Stimulated activated CD4-positive, alpha-beta T cell treated with anti-CD3 and anti-CD28 coated beads, Interleukin-15, amount 100 ng/mL, for 48 hours (primary cell): ENCODE data around the gene MORC3.
"Not testable (repeated sequence)": the region's sequence is repeated elsewhere in the genome, so short reads cannot be mapped to it uniquely, and the experiment has no call there.

ENCODE experiments used
- DNase-seq, 2 donors: peaks; one replicate each; pipeline ENCODE4 v3.0.0-alpha.2; 2020; ENCODE audit warnings: low read depth in 2 of 2

The MORC3 gene, protein sequence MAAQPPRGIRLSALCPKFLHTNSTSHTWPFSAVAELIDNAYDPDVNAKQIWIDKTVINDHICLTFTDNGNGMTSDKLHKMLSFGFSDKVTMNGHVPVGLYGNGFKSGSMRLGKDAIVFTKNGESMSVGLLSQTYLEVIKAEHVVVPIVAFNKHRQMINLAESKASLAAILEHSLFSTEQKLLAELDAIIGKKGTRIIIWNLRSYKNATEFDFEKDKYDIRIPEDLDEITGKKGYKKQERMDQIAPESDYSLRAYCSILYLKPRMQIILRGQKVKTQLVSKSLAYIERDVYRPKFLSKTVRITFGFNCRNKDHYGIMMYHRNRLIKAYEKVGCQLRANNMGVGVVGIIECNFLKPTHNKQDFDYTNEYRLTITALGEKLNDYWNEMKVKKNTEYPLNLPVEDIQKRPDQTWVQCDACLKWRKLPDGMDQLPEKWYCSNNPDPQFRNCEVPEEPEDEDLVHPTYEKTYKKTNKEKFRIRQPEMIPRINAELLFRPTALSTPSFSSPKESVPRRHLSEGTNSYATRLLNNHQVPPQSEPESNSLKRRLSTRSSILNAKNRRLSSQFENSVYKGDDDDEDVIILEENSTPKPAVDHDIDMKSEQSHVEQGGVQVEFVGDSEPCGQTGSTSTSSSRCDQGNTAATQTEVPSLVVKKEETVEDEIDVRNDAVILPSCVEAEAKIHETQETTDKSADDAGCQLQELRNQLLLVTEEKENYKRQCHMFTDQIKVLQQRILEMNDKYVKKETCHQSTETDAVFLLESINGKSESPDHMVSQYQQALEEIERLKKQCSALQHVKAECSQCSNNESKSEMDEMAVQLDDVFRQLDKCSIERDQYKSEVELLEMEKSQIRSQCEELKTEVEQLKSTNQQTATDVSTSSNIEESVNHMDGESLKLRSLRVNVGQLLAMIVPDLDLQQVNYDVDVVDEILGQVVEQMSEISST

DNA sequence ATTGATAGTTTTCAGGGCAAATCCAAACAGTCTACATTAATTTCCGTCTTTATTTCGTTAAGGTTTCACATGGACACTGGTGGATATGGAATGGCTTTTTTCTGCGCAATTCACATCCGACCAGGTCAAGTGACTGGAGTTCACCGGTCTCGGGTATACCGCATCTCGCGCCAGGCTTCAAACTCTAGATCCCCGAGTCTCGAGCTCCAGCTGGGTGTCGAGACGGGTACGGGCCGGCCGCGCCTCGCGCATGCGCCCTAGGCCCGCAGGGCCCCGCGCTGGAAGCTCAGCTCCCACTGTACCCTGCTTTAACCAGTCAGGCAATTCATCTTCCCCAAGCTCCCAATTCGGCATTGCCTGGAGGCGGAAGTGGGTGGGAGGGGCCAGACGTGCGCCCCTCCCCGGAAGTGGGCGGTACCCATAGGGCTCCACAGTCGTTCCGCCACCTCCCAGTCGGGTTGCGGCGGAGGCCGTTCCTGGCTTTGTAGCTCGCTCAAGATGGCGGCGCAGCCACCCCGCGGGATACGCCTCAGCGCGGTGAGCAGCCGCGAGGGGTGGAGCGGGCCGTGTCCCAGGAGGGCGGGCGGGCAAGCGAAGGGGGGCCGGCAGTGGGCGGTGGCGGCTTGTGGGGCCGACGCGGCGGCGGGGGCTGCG lies at the start of gene MORC3:
Gene MORC3, plus strand, starts transcription at position 431 of the 654 bp plus-strand sequence. Its CDS starts 68 bp downstream, at position 499.
- DNase-seq, result peak; percentile 96 to 98

DNA sequence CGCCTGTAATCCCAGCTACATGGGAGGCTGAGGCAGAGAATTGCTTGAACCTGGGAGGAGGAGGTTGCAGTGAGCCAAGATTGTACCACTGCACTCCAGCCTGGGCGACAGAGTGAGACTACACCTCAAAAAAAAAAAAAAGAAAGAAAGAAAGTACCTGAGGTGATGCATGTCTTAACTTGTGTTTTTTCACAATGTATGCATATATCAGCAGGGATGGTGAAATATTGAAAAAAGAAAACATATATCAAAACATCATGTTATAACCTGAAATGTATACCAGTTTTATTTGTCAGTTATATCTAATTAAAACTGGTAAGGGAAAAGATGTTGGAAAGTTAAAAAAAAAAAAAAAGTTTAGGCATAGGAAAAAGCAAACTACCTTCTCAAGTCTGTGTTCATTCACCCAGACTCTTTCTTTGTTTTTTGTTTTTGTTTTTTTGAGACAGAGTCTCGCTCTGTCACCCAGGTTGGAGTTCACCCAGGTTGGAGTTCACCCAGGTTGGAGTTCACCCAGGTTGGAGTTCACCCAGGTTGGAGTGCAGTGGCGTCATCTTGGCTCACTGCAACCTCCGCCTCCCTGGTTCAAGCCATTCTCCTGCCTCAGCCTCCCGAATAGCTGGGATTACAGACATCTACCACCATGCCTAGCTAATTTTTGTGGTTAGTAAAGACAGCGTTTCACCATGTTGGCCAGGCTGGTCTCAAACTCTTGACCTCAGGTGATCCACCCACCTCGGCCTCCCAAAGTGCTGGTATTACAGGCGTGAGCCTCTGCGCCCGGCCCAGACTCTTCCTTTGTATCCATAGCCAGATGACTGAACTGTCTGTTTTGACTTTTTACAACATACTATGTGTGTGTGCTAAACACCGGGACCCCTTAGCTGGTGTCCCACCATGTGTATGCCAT lies 49.0 kb upstream of the MORC3 start:
- not testable (repeated sequence) for DNase-seq

DNA sequence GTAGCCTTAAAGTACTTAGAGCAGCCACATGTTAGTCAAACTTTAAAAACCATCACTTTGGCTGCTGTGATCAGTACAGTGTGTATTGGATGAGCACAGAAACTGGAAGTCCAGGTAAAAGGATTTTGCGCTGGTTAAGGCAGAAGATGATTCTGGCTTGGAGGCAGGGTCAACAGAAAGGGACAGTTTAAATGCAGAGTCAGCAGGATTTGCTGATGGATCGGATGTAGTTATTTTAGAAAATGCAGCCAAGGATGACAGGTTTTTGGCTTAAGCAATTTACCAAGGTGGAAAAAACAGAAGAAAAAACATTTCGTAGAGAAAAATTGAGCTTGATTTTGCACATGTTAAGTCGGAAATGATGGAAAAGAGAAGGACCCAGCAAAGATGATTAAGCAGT lies 45.9 kb upstream of the MORC3 start:
- DNase-seq, result no peak

DNA sequence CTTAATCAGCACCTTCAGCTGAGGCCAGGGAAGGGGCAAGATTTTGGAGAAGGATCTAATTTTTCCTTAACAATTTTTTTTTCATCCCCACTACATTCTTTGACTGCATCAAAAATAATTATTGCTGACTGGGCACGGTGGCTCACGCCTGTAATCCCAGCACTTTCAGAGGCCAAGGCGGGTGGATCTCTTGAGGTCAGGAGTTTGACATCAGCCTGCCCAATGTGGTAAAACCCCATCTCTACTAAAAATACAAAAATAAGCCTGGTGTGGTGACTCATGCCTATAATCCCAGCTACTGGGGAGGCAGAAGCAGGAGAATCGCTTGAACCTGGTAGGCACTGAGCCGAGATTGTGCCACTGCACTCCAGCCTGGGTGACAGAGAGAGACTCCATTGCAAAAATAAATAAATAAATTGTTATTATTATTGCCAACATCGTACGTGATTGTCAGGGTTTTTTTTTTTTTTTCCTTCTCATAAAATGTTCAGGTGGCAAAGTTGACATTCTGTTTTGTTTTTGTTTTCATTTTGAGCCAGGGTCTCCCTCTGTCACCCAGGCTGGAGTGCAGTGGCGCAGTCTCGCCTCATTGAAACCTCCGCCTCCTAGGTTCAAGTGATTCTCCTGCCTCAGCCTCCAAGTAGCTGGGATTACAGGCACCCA lies 37.3 kb upstream of the MORC3 start:
- no peak for DNase-seq

DNA sequence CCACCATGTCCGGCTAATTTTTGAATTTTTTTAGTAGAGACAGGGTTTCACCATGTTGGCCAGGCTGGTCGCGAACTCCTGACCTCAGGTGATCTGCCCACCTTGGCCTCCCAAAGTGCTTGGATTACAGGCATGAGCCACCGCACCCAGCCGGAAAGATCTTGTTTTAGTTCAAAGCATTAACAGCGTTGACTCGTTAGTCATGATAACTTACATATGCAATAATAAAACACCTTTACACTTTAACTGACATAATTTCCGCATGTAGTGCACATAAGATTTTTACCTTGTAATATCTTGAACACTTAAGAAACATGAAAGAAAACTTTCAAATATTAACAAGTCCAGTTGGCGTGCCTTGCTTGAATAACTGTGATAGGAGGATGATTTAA lies 36.8 kb upstream of the MORC3 start:
- not testable (repeated sequence) for DNase-seq

DNA sequence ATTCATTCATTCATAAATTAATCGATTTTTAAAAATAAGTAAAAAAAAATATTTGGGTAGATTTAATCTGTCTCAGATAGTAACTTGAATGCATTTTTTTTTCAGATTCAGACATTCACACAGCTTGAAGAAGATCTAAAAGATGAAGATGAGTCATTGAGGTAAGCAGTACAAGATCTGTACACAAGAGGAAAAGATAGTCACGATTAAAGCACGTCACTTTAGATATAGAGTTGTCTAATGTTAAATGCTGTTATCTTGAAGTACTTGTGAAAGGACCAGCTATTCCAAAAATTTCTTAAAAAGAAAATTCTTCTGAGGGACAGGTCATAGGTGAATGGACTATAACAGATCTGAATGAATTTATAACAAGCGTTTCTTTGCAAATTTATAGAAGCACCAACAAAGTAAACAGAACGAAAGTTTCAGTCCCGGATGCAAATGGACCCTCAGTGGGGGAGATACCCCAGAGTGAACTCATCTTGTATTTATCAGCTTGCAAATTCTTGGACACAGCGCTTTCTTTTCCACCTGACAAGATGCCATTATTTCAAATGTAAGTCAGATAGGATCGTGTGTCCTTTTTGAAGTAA lies 31.2 kb upstream of the MORC3 start:
- DNase-seq, result no peak

DNA sequence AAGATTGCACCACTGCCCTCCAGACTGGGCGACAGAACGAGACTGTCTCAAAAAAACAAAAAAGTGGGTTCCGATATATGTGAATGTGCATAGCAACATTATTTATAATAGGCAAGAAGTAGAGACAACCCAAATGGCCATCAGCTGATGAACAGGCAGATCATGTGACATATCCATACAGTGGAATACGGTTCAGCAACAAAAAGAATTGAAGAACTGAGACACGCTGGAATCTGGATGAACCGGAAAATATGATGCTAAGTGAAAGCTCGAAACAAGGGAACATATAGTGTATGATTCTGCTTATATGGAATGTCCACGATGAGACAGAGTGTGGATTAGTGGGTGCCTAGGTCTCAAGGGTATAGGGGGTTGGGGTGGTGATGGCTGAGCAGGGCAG lies 28.5 kb upstream of the MORC3 start:
- DNase-seq, result no peak

DNA sequence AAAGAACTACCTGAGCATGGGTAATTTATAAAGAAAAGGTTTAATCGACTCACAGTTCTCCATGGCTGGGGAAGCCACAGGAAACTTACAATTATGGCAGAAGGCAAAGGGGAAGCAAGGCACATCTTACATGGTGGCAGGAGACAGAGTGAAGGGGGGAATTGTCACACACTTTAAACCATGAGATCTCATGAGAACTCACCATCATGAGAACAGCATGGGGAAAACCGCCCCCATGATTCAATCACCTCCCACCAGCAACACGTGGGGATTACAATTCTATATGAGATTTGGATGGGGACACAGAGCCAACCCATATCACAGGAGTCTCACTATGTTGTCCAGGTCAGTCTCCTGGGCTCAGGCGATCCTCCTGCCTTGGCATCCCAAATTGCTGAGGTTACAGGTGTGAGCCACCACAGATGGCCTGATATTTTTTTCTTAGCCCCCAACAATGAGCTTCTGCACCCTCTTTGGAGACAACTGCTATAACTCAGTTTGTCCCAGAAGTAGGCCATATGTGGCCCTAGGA lies 22.5 kb upstream of the MORC3 start:
- no peak for DNase-seq

DNA sequence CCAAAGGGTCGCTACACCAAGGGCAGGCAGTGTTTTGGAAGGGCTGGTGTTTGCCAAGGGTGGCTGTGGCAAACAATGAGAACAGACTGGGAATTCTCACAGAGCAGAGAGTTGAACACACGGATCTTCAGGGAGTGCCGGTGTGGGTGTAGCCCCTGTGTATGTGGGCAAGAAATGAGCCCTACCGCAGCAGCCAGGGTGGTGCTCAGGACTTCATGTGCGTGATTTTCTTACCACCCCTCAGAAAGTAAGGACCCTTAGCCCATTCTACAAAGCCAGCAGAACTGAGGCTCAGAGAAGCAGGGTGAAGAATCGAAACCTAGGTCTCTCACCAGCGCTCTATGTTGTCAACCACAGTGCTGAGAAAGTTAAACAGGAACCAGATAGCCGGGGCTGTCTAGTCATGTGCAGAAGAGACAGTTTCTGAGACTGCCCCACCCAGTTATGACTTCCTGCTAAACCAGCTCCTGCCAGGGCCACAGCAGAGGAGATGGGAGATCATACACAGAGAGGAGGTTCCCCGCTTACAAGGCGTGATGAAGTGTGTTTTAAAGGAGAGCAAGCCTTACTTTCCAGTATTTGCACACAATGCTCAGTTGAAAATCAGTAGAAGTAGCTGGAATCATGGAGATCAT lies 21.9 kb upstream of the MORC3 start:
- peak in 1 of 2 donors; percentile 47 for DNase-seq

DNA sequence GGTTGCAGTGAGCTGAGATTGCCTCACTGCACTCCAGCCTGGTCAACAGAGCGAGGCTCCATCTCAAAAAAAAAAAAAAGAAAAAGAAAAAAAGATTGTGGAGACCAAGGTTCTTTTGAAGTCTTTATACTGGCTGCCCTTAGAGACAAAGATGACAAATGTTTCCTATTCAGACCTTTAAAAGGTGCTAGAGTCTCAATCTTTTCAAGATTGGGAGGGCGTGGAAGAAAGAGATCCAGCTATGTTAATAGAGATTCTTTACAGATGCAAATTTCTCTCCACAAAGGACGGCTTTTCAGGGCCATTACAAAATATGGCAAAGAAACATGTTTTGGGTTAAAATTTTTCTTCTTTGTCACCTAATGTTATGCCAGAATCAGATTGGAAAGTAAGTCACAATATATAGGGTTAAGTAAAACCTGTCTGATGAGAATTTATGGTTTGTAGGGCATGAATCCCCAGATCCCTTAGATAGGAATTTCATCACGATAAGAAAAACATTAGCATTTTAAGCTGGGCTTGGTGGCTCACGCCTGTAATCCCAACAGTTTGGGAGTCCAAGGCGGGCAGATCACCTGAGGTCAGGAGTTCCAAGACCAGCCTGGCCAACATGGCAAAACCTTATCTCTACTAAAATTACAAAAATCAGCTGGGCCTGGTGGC lies 13.0 kb upstream of the MORC3 start:
- DNase-seq, result no peak

DNA sequence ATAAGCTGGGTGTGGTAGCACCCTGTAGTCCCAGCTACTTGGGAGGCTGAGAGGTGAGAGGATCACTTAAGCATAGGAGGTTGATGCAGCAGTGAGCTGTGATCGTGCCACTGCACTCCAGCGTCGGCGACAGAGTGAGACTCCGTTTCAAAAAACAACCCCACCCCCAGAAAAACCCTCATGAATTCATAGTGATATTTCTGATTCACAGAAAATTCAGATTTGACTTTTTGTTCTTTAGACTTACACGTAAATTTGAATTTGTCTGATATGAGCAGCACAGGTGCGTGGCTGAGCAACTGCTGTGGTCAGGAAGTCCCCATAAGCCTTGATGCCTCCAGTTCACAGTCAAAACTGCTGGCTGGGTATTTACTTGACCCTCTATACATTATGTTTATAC lies 10.0 kb upstream of the MORC3 start:
- peak; percentile 38 to 54 for DNase-seq

DNA sequence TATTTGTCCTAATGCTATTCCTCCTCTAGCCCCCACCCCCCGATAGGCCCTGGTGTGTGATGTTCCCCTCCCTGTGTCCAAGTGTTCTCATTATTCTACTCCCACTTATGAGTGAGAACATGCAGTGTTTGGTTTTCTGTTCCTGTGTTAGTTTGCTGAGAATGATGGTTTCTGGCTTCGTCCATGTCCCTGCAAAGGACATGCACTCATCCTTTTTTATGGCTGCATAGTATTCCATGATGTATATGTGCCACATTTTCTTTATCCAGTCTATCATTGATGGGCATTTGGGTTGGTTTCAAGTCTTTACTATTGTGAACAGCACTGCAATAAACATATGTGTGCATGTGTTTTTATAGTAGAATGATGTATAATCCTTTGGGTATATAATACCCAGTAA lies 6.6 kb upstream of the MORC3 start:
- DNase-seq, result not testable (repeated sequence)

DNA sequence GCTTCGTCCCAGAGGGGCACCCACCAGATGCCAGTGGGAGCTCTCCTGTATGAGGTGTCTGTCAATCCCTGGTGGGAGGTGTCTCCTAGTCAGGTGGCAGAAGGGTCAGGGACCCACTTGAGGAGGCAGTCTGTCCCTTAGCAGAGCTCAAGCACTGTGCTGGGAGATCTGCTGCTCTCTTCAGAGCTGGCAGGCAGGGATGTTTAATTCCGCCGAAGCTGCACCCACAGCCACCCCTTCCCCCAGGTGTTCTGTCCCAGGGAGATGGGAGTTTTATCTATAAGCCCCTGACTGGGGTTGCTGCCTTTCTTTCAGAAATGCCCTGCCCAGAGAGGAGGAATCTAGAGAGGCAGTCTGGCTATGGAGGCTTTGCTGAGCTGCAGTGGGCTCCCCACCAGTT lies 4.0 kb upstream of the MORC3 start:
- DNase-seq, result not testable (repeated sequence)

DNA sequence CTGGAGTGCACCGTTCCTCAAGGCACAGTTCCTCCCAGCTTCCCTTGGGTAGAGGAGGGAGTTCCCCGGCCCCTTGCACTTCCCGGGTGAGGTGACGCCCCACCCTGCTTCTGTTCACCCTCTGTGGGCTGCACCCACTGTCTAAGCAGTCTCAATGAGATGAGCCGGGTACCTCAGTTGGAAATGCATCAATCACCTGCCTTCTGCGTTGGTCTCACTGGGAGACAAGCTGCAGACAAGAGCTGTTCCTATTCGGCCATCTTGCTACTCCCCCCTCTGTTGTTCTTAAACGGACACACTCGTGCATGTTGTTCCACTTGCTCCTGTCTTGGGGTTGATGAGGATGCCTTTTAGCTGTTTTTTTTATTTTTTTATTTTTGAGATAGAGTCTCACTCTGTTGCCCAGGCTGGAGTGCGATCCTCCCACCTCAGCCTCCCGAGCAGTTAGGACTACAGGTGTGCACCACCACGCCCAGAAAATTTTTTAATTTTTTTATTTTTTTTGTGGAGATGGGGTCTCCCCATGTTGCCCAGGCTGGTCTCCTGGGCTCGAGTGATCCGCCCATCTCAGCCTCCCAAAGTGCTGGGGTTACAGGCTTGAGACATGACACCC lies 3.0 kb upstream of the MORC3 start:
- no peak for DNase-seq

DNA sequence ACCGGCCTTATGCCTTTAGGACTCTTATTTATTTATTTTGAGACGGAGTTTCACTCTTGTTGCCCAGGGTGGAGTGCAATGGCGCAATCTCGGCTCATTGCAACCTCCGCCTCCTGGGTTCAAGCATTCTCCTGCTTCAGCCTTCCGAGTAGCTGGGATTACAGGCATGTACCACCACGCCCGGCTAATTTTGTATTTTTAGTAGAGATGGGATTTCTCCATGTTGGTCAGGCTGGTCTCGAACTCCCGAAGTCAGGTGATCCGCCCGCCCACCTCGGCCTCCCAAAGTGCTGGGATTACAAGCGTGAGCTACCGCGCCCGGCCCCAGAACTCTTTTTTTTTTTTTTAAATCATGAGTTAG lies 611 bp upstream of the MORC3 start:
- DNase-seq, result not testable (repeated sequence)

DNA sequence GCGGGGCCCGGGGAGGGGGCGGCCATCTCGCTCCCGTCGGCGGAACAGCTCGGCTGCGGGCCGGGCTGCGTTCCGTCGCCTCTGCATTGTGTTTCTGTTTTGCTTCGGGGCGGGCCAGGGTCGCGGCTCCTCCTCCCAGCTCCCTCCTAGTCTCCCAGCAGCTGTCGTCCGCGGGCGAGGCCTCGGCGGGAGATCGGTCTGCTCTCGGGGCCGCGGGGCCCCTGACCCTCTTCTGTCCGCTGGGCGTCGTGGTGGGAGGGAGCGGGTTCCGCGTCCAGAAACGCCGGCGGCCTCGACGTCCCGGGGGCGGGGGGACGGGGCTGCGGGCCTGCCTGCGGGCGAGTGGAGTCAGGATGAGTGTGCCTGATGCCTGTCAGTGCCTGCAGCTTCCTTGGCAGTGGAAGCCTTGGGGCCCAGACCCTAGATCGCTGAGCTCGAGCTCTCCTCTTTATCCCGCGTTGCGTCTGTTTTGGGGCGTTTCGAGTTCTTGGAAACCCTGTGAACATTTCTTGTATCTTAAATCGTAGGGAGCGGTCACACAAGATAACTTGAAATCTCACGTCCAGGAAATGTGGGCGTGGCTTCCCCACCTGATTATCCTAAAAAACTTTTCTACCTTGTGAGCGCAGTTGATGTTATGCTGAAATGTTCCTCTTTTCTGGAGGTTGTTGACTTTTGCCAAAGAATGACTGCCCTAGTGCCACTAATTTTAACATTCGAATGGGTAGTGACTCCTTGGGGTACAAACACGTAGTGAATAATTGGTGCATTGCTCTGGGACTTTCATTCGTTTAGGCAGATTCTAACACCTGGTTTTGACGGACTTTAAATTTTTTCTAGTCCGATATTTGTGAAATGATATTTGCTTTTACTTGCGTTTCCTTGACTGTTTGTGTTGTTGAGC lies 676 bp downstream of the MORC3 start:
- DNase-seq, result peak; percentile 58 to 68

DNA sequence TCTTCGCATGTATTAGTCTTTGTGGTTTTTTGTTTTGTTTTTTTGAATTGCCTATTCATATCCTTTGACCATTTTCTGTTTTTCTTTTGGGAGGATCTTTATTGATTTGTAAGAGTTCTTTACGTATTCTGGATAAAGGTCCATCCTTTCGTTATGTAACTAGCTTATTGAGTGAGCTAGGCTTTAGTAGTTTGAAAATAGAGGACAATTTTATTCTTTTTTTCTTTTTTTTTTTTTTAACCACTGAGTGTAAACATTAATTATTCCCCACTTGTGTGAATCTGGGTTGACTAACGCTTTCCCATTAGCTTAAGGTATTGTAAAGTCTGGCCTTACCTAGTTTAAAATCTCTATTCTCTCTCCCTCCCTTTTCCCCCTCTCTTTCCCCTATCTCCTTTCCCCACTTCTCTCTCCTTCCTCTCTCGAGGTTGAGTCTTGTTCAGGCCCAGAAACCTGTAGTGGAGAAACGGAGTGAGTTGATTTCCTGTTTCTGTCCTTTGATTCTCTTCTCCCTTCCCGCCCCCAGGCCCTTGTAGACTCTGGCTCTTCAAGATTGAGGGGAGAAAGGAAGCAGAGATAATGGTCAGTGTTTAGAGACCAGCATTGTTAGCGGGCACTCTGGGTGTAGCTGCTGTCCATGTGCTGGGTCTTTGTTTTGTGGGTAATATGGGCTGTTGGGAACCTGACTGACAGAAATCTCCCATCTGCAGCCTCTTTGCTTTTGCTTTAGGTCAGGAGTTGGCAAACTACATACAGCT lies 1.5 kb downstream of the MORC3 start:
- no peak for DNase-seq
